ENCODE results near the gene TXLNG.

DNA sequence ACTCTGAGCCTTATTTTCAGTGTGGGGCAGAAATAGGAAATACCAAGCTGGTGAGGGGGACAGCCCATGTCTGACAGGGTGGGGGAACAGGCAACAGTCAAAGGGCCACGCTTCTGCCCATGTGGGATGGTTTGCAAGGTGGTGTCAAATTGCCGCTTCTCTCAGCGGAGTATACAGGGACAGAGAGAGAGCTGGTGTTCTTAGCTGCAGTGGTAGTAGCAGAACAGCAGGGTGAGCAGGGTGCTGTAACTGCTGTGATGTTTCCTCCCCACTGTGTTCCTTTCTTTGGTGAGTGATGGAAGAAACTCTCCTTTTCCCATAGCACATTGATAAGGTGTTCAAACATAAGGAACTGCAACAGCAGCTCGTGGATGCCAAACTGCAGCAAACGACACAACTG lies 46.0 kb downstream of the TXLNG start:
- no peak for TF ChIP-seq CBFB (CRISPR knock-in tag; IDR thresholded peaks at IDR 0.05; ENCODE audit: low read depth)
- TF ChIP-seq ATF3 (CRISPR knock-in tag; conservative IDR thresholded peaks at IDR 0.05), result no peak
- TF ChIP-seq CTCF (IDR thresholded peaks at IDR 0.05), result no peak
- no peak for TF ChIP-seq ZNF263 (CRISPR knock-in tag; IDR thresholded peaks at IDR 0.05; ENCODE audit: low read depth)
- TF ChIP-seq, protein P1, sequence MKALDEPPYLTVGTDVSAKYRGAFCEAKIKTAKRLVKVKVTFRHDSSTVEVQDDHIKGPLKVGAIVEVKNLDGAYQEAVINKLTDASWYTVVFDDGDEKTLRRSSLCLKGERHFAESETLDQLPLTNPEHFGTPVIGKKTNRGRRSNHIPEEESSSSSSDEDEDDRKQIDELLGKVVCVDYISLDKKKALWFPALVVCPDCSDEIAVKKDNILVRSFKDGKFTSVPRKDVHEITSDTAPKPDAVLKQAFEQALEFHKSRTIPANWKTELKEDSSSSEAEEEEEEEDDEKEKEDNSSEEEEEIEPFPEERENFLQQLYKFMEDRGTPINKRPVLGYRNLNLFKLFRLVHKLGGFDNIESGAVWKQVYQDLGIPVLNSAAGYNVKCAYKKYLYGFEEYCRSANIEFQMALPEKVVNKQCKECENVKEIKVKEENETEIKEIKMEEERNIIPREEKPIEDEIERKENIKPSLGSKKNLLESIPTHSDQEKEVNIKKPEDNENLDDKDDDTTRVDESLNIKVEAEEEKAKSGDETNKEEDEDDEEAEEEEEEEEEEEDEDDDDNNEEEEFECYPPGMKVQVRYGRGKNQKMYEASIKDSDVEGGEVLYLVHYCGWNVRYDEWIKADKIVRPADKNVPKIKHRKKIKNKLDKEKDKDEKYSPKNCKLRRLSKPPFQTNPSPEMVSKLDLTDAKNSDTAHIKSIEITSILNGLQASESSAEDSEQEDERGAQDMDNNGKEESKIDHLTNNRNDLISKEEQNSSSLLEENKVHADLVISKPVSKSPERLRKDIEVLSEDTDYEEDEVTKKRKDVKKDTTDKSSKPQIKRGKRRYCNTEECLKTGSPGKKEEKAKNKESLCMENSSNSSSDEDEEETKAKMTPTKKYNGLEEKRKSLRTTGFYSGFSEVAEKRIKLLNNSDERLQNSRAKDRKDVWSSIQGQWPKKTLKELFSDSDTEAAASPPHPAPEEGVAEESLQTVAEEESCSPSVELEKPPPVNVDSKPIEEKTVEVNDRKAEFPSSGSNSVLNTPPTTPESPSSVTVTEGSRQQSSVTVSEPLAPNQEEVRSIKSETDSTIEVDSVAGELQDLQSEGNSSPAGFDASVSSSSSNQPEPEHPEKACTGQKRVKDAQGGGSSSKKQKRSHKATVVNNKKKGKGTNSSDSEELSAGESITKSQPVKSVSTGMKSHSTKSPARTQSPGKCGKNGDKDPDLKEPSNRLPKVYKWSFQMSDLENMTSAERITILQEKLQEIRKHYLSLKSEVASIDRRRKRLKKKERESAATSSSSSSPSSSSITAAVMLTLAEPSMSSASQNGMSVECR (CRISPR knock-in tag; IDR thresholded peaks at IDR 0.05; ENCODE audit: borderline replicate concordance), result no peak
- no peak for TF ChIP-seq SP1 (CRISPR knock-in tag; conservative IDR thresholded peaks at IDR 0.05)
- TF ChIP-seq, protein P2, sequence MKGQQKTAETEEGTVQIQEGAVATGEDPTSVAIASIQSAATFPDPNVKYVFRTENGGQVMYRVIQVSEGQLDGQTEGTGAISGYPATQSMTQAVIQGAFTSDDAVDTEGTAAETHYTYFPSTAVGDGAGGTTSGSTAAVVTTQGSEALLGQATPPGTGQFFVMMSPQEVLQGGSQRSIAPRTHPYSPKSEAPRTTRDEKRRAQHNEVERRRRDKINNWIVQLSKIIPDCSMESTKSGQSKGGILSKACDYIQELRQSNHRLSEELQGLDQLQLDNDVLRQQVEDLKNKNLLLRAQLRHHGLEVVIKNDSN (CRISPR knock-in tag; IDR thresholded peaks at IDR 0.05), result no peak

All from WTC11 (cell line).